Neutrophil (primary cell): Measurements from ENCODE around the gene TECPR1.

Experiments used
- H3K27ac ChIP-seq: fragments of 200-600 bp; sonication (generic); 2 replicates; pipeline ENCODE4 v1.5.1; 2016; ENCODE audit warnings: mild to moderate bottlenecking, moderate library complexity
- H3K27me3 ChIP-seq: fragments of 200-600 bp; sonication (generic); 2 replicates; pipeline ENCODE4 v1.6.0; 2016; ENCODE audit warnings: mild to moderate bottlenecking
- H3K36me3 ChIP-seq: fragments of 200-600 bp; sonication (generic); 2 replicates; pipeline ENCODE4 v1.5.1; 2017
- H3K4me1 ChIP-seq, 2 experiments: fragments of 200-600 bp in 1 of 2; sonication (generic) in 1 of 2; 1 replicate in 1 of 2; 2 replicates in 1 of 2; pipeline versions ENCODE4 v1.5.1 to v1.6.1; 2013 to 2016; ENCODE audit warnings: low read depth in 1 of 2, low read length in 1 of 2, mild to moderate bottlenecking in 1 of 2, moderate library complexity in 1 of 2; ENCODE audit not compliant: control insufficient read depth in 1 of 2, insufficient read depth in 1 of 2
- H3K4me3 ChIP-seq, 2 experiments: fragments of 200-600 bp in 1 of 2; sonication (generic) in 1 of 2; 1 replicate in 1 of 2; 2 replicates in 1 of 2; pipeline ENCODE4 v1.5.1; 2013 to 2016; ENCODE audit warnings: low read depth in 1 of 2, low read length in 1 of 2, mild to moderate bottlenecking in 1 of 2, moderate library complexity in 1 of 2
- H3K9me3 ChIP-seq: fragments of 200-600 bp; sonication (generic); 2 replicates; pipeline ENCODE4 v1.5.1; 2016
- CTCF ChIP-seq: fragments of 200-600 bp; sonication (generic); IDR thresholded peaks from 2 replicates; pipeline ENCODE4 v1.5.1; 2016; ENCODE audit warnings: antibody characterized with exemption

Gene TECPR1

GRCh38 chr7:98251231-98251600, 816 bp downstream of the TECPR1 start:
- H3K9me3 ChIP-seq: no peaks in the 10 kb centered on the region
- H3K27me3 ChIP-seq: no peaks in the 10 kb centered on the region
- no peaks in the 10 kb centered on the region for H3K36me3 ChIP-seq
- peak overlapping the region; percentile 80 to 90 for H3K4me3 ChIP-seq
- no peak for TF ChIP-seq CTCF
- peak overlapping the region; percentile 87 for H3K27ac ChIP-seq
- peaks cover 51 to 52% of the 10 kb centered on the region in 2 experiments for H3K4me1 ChIP-seq

- TF ChIP-seq CTCF: no peak
- no peaks in the 10 kb centered on the region for H3K36me3 ChIP-seq
- peak overlapping the region; percentile 80 to 90 for H3K4me3 ChIP-seq
- no peaks in the 10 kb centered on the region for H3K9me3 ChIP-seq
- H3K27ac ChIP-seq: peak overlapping the region; percentile 87
- H3K4me1 ChIP-seq: peaks cover 53 to 55% of the 10 kb centered on the region in 2 experiments
- H3K27me3 ChIP-seq: no peaks in the 10 kb centered on the region
These were observed 1.2 kb downstream of the TECPR1 start for GRCh38 chr7:98250789-98251188.

GRCh38 chr7:98249106-98249505, 2.9 kb downstream of the TECPR1 start:
- Histone ChIP-seq H3K27me3 (no peaks in the 10 kb centered on the region), H3K36me3 (peaks cover 14% of the 10 kb centered on the region), H3K4me3 (no peak overlapping the region), H3K4me1 (peaks cover 50 to 60% of the 10 kb centered on the region in 2 experiments), H3K9me3 (no peaks in the 10 kb centered on the region), H3K27ac (peak overlapping the region; percentile 87)
- no peak for TF ChIP-seq CTCF

GRCh38 chr7:98248156-98248555, 3.9 kb downstream of the TECPR1 start:
- no peaks in the 10 kb centered on the region for H3K27me3 ChIP-seq
- no peak overlapping the region for H3K27ac ChIP-seq
- H3K4me3 ChIP-seq: no peak overlapping the region
- no peaks in the 10 kb centered on the region for H3K9me3 ChIP-seq
- peaks cover 46 to 56% of the 10 kb centered on the region in 2 experiments for H3K4me1 ChIP-seq
- peaks cover 23% of the 10 kb centered on the region for H3K36me3 ChIP-seq
- TF ChIP-seq CTCF: no peak

- Histone ChIP-seq H3K4me3 (no peak overlapping the region), H3K4me1 (peaks cover 18 to 27% of the 10 kb centered on the region in 2 experiments), H3K36me3 (peaks cover 50% of the 10 kb centered on the region), H3K27ac (no peak overlapping the region), H3K9me3 (no peaks in the 10 kb centered on the region), H3K27me3 (no peaks in the 10 kb centered on the region)
- no peak for TF ChIP-seq CTCF
These were observed 7.2 kb downstream of the TECPR1 start for GRCh38 chr7:98244871-98245270.

- Histone ChIP-seq H3K4me1 (peaks cover 6 to 8% of the 10 kb centered on the region in 2 experiments), H3K36me3 (peaks cover 69% of the 10 kb centered on the region), H3K4me3 (no peak overlapping the region), H3K27me3 (no peaks in the 10 kb centered on the region), H3K27ac (no peak overlapping the region), H3K9me3 (no peaks in the 10 kb centered on the region)
- no peak for TF ChIP-seq CTCF
These were observed 9.1 kb downstream of the TECPR1 start for GRCh38 chr7:98242934-98243333.
